K562 (cell line): Measurements from ENCODE around the gene KLRB1. TPM values are rescaled to one million over a fixed set of nuclear protein-coding genes. Genes with fewer than 3 reads are reported as not detected.

ENCODE experiments used
- ATAC-seq: fragments of 200-7000 bp; cut with Tn5 transposase; 3 replicates; pipeline ENCODE4 v1.9.1; 2020; ENCODE audit warnings: moderate library complexity
- BruUV-seq: library from RNA; stranded (reverse); fragments of 400-500 nt; replicated peaks from 2 replicates; lab custom pipeline; 2021; lab: Mats Ljungman, UMichigan
- CTCF ChIA-PET: fragments of 300-600 bp; formaldehyde crosslinking; extraction: SDS; loops from one replicate; lab custom pipeline; 2021; ENCODE audit warnings: low intra/inter-chr PET ratio; lab: Yijun Ruan, JAX
- POLR2A ChIA-PET: fragments of 300-600, 350-650 bp; sonication (Branson Sonifier 250); formaldehyde crosslinking; extraction: SDS; loops from one replicate; lab custom pipeline; 2021; ENCODE audit warnings: antibody characterized with exemption, inconsistent platforms; lab: Yijun Ruan, JAX
- DNase-seq, 4 experiments: peaks; one replicate each; pipeline versions ENCODE4 v3.0.0 to v3.0.0-alpha.2; 2011 to 2018; ENCODE audit warnings: low spot score in 3 of 4, mixed read lengths in 3 of 4; ENCODE audit errors: extremely low read depth in 1 of 4
- FAIRE-seq: peaks from 2 replicates; lab custom pipeline; 2011; peaks lifted over from hg19 to GRCh38; lab: Jason Lieb, UNC
- H2AFZ ChIP-seq: 2 replicates; pipeline ENCODE4 v1.6.0; 2011; ENCODE audit warnings: low read depth, low read length, control low read depth, inconsistent platforms
- H3K27ac ChIP-seq: fragments of 200-600 bp; 3 replicates; pipeline ENCODE4 v1.8.0; 2011; ENCODE audit warnings: low read depth, mild to moderate bottlenecking, control low read depth, inconsistent platforms, low read length, moderate library complexity, mixed read lengths; ENCODE audit errors: extremely low read depth
- H3K27me3 ChIP-seq, 2 experiments: fragments of 300-600 bp in 1 of 2; 2 replicates in 1 of 2; 3 replicates in 1 of 2; pipeline versions ENCODE4 v1.6.0 to v1.8.0; 2011; ENCODE audit warnings: inconsistent platforms in 2 of 2, low read length in 2 of 2, mild to moderate bottlenecking in 1 of 2, mixed read lengths in 1 of 2, moderate library complexity in 1 of 2; ENCODE audit not compliant: control insufficient read depth in 2 of 2, insufficient read depth in 2 of 2
- H3K36me3 ChIP-seq: fragments of 300-600 bp; 3 replicates; pipeline ENCODE4 v1.8.0; 2011; ENCODE audit warnings: mild to moderate bottlenecking, low read length, inconsistent platforms; ENCODE audit not compliant: control insufficient read depth, insufficient read depth
- H3K4me1 ChIP-seq, 2 experiments: fragments of 200-600 bp in 1 of 2; replicated peaks in 1 of 2; 2 replicates in 1 of 2; 3 replicates in 1 of 2; pipeline versions ENCODE4 v1.5.1 to v1.8.0; 2011; ENCODE audit warnings: inconsistent platforms in 2 of 2, low read length in 2 of 2, mild to moderate bottlenecking in 1 of 2, mixed read lengths in 1 of 2, moderate library complexity in 1 of 2; ENCODE audit not compliant: control insufficient read depth in 2 of 2, insufficient read depth in 2 of 2
- H3K4me2 ChIP-seq: 2 replicates; pipeline ENCODE4 v1.6.1; 2011; ENCODE audit warnings: low read length, control low read depth, inconsistent platforms, mixed read lengths; ENCODE audit not compliant: insufficient read depth
- H3K4me3 ChIP-seq: fragments of 200-600 bp; sonication (generic), shearing (Covaris generic); 2 replicates; pipeline ENCODE4 v1.5.1; 2016; ENCODE audit warnings: control low read depth, inconsistent platforms
- H3K79me2 ChIP-seq: fragments of 200-600 bp; 3 replicates; pipeline ENCODE4 v1.8.0; 2011; ENCODE audit warnings: low read length, inconsistent platforms; ENCODE audit not compliant: control insufficient read depth, insufficient read depth
- H3K9ac ChIP-seq, 2 experiments: 2 replicates each; pipeline versions ENCODE4 v1.6.0 to v1.6.1; 2011; ENCODE audit warnings: low read depth in 2 of 2, low read length in 2 of 2, control low read depth in 1 of 2, inconsistent platforms in 1 of 2, mild to moderate bottlenecking in 1 of 2, mixed read lengths in 1 of 2; ENCODE audit not compliant: insufficient read depth in 1 of 2
- H3K9me1 ChIP-seq: one replicate; pipeline ENCODE4 v1.6.0; 2011; ENCODE audit warnings: inconsistent platforms, mild to moderate bottlenecking, low read length, moderate library complexity; ENCODE audit not compliant: control insufficient read depth, insufficient read depth
- H3K9me3 ChIP-seq: replicated peaks from 2 replicates; pipeline ENCODE4 v1.5.1; 2011; ENCODE audit warnings: low read depth, low read length, inconsistent platforms; ENCODE audit not compliant: control insufficient read depth, insufficient read depth
- H4K20me1 ChIP-seq: replicated peaks from 2 replicates; pipeline ENCODE4 v1.6.1; 2011; ENCODE audit warnings: low read length, inconsistent platforms, mixed read lengths; ENCODE audit not compliant: control insufficient read depth, insufficient read depth
- DIDO1 ChIP-seq: fragments of 450-650 bp; IDR thresholded peaks from 2 replicates; pipeline ENCODE4 v1.6.1; 2016; ENCODE audit warnings: low read depth, missing biosample characterization, missing genetic modification characterization
- ETV5 ChIP-seq: sonication (generic); formaldehyde crosslinking; IDR thresholded peaks from 2 replicates; pipeline ENCODE4 v1.4.0; 2020; ENCODE audit warnings: low read depth, mild to moderate bottlenecking, missing genetic modification reagents
- IFI16 ChIP-seq: fragments of 250-450 bp; sonication (Bioruptor Pico); IDR thresholded peaks from 2 replicates; pipeline ENCODE4 v2.1.2; 2022; ENCODE audit warnings: mild to moderate bottlenecking, inconsistent platforms
- NELFE ChIP-seq: IDR thresholded peaks from 2 replicates; pipeline ENCODE4 v1.6.1; 2011; ENCODE audit warnings: mild to moderate bottlenecking; ENCODE audit not compliant: insufficient read depth, insufficient read length
- NFE2 ChIP-seq: IDR thresholded peaks from 2 replicates; pipeline ENCODE4 v1.6.1; 2014; ENCODE audit warnings: antibody characterized with exemption, low read depth
- RBM34 ChIP-seq: fragments of 200-400 bp; formaldehyde crosslinking; IDR thresholded peaks from 2 replicates; pipeline ENCODE4 v1.6.1; 2018; ENCODE audit warnings: low read length, borderline replicate concordance; ENCODE audit not compliant: insufficient read depth
- STAT5A ChIP-seq: IDR thresholded peaks from 2 replicates; pipeline ENCODE4 v1.6.1; 2012; ENCODE audit warnings: low read length, inconsistent platforms, borderline replicate concordance
- TAF9B ChIP-seq: fragments of 450-650 bp; IDR thresholded peaks from 2 replicates; pipeline ENCODE4 v1.6.1; 2018; ENCODE audit warnings: mild to moderate bottlenecking; ENCODE audit not compliant: partially characterized antibody
- XRCC5 ChIP-seq: fragments of 200-400 bp; formaldehyde crosslinking; IDR thresholded peaks from 2 replicates; pipeline ENCODE4 v1.6.1; 2017; ENCODE audit warnings: low read depth, mild to moderate bottlenecking, low read length
- ZNF586 ChIP-seq: fragments of 450-650 bp; formaldehyde crosslinking; conservative IDR thresholded peaks from 2 replicates; pipeline ENCODE4 v1.4.0; 2020; ENCODE audit warnings: mild to moderate bottlenecking, moderate library complexity
- WGBS: fragments of 100-300 bp; shearing (Covaris generic); methylation state at CpG from one replicate; pipeline ENCODE4 v1.1.6; 2016; ENCODE audit warnings: low coverage, mixed read lengths; ENCODE audit not compliant: insufficient coverage; ENCODE audit errors: missing lambda C conversion rate; 5-methylcytosine and 5-hydroxymethylcytosine counted together
- in situ Hi-C: fragments of 300-500 bp; cut with MboI; formaldehyde crosslinking; loops from 4 replicates; pipeline ENCODE4 v1.15.0; 2018; ENCODE audit warnings: inconsistent platforms, mixed read lengths
- intact Hi-C: fragments of 100-400 bp; cut with micrococcal nuclease; formaldehyde crosslinking; loops from 2 replicates; pipeline ENCODE4 v1.14.2; 2022
- polyA plus RNA-seq, 8 experiments: library from polyadenylated mRNA; depleted of rRNA in 4 of 8; stranded (reverse) in 5 of 8; unstranded in 3 of 8; fragments of >200 nt; fragmentation: Nextera tagmentation in 2 of 8; fragmentation: Illumina TruSeq in 1 of 8; extraction: Ambion mirVana in 2 of 8; extraction: Trizol in 1 of 8; gene quantifications; 2 replicates each; pipeline versions ENCODE4 v1.2.1 to v1.2.3, GENCODE V29; 2011 to 2014; ENCODE audit warnings: inconsistent platforms in 1 of 8, missing spikeins in 1 of 8
- total RNA-seq, 7 experiments: library from RNA; depleted of rRNA in 6 of 7; stranded (reverse); fragments of >200 nt in 6 of 7; fragmentation: Illumina TruSeq in 2 of 7; extraction: Trizol in 2 of 7; gene quantifications; 2 replicates each; pipeline versions ENCODE4 v1.2.1 to v1.2.3, GENCODE V29; 2011 to 2021; ENCODE audit warnings: low replicate concordance in 1 of 7
- TF ChIP-seq, protein P1 (sequence below): sonication (generic); formaldehyde crosslinking; IDR thresholded peaks from 2 replicates; pipeline ENCODE4 v1.8.1; 2023; ENCODE audit warnings: mild to moderate bottlenecking, missing genetic modification reagents
- TF ChIP-seq, protein P2 (sequence below): fragments of 450-650 bp; formaldehyde crosslinking; conservative IDR thresholded peaks from 2 replicates; pipeline ENCODE4 v1.4.0; 2022; ENCODE audit warnings: mild to moderate bottlenecking, missing genetic modification characterization
- TF ChIP-seq, protein P3 (sequence below): fragments of 450-650 bp; formaldehyde crosslinking; IDR thresholded peaks from 2 replicates; pipeline ENCODE4 v1.4.0; 2020; ENCODE audit warnings: mild to moderate bottlenecking, moderate library complexity
- TF ChIP-seq, protein P4 (sequence below): fragments of 450-650 bp; formaldehyde crosslinking; IDR thresholded peaks from 2 replicates; pipeline ENCODE4 v1.4.0; 2022; ENCODE audit warnings: mild to moderate bottlenecking, moderate library complexity
- TF ChIP-seq, protein P5 (sequence below): fragments of 450-650 bp; IDR thresholded peaks from 2 replicates; pipeline ENCODE4 v1.6.1; 2017; ENCODE audit warnings: mild to moderate bottlenecking, moderate library complexity

Gene KLRB1
- total and polyA plus RNA-seq, 9 of the 15 experiments (the other 6 are each of a cell fraction or from before 2014, with no cell fraction given): not detected

DNA sequence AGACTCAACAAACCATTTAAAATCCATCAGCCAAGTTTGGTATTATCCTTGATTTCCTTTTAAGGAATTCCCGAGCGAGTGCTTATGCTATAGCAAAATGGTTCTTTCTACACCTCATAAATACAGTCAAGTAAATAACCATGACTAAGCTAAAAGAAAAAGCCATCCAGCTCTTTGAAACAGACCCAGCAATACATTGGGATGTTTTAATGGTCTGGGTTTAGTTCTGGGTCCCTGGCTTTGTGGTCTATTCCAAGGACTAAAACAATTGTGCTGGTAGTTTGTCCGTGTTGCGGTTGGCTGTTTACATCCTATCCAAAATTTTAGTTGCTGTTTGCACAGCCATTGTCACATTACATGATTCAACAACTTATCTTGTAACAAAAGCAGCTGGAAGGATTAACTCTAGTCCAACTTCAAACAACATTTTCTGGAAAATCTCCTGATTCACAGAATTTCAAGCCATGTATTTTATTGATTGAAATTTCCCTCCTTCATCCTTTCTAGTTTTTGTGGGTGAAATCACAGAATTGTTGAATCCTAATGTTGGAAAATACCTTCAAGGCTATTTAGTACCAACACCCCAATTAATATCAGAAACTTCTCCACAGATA, 19.6 kb downstream of the KLRB1 start:
- FAIRE-seq (peak; percentile 59), ATAC-seq (no peak), DNase-seq (no peak)
- in situ Hi-C loops (loop anchor here (10.0 kb wide), 1 partner anchor 203 kb away; no protein-coding TSS in a partner anchor), intact Hi-C loops (loop anchor here (10.0 kb wide), 1 partner anchor 253 kb away; no protein-coding TSS in a partner anchor)
- ChIA-PET POLR2A (interaction anchor here (0.6 kb wide), 1 partner anchor 776 kb away, joined by 4 read pairs; no protein-coding TSS in a partner anchor), CTCF (no interaction called here)
- Histone ChIP-seq H3K9me1 (no peaks in the 10 kb centered on the region), H2AFZ (no peak overlapping the region), H3K27me3 (no peaks in the 10 kb centered on the region), H3K79me2 (no peaks in the 10 kb centered on the region), H4K20me1 (no peaks in the 10 kb centered on the region), H3K4me3 (no peak overlapping the region), H3K9ac (no peak overlapping the region), H3K4me2 (no peak overlapping the region; the same call in 1 of the 2 replicates), H3K27ac (peak overlapping the region; percentile 40; the same call in 1 of the 3 replicates), H3K36me3 (no peaks in the 10 kb centered on the region), H3K4me1 (peaks cover 0 to 13% of the 10 kb centered on the region in 2 experiments; a peak in 3 of 5 replicates), H3K9me3 (no peaks in the 10 kb centered on the region)
- no TSS peak for BruUV-seq
- 27% methylated on average over 4 of the region's 4 CpGs for WGBS
- TF ChIP-seq RBM34: no peak
- TF ChIP-seq, protein P1, sequence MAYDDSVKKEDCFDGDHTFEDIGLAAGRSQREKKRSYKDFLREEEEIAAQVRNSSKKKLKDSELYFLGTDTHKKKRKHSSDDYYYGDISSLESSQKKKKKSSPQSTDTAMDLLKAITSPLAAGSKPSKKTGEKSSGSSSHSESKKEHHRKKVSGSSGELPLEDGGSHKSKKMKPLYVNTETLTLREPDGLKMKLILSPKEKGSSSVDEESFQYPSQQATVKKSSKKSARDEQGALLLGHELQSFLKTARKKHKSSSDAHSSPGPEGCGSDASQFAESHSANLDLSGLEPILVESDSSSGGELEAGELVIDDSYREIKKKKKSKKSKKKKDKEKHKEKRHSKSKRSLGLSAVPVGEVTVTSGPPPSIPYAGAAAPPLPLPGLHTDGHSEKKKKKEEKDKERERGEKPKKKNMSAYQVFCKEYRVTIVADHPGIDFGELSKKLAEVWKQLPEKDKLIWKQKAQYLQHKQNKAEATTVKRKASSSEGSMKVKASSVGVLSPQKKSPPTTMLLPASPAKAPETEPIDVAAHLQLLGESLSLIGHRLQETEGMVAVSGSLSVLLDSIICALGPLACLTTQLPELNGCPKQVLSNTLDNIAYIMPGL (CRISPR knock-in tag): no peak
- TF ChIP-seq IFI16 (CRISPR knock-in tag): no peak
- TF ChIP-seq ZNF586: no peak
- TF ChIP-seq, protein P2, sequence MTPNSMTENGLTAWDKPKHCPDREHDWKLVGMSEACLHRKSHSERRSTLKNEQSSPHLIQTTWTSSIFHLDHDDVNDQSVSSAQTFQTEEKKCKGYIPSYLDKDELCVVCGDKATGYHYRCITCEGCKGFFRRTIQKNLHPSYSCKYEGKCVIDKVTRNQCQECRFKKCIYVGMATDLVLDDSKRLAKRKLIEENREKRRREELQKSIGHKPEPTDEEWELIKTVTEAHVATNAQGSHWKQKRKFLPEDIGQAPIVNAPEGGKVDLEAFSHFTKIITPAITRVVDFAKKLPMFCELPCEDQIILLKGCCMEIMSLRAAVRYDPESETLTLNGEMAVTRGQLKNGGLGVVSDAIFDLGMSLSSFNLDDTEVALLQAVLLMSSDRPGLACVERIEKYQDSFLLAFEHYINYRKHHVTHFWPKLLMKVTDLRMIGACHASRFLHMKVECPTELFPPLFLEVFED (CRISPR knock-in tag): no peak
- TF ChIP-seq, protein P3, sequence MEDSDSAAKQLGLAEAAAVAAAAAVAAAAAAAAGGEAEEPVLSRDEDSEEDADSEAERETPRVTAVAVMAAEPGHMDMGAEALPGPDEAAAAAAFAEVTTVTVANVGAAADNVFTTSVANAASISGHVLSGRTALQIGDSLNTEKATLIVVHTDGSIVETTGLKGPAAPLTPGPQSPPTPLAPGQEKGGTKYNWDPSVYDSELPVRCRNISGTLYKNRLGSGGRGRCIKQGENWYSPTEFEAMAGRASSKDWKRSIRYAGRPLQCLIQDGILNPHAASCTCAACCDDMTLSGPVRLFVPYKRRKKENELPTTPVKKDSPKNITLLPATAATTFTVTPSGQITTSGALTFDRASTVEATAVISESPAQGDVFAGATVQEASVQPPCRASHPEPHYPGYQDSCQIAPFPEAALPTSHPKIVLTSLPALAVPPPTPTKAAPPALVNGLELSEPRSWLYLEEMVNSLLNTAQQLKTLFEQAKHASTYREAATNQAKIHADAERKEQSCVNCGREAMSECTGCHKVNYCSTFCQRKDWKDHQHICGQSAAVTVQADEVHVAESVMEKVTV (CRISPR knock-in tag): no peak
- peak; percentile 47; the same call in 1 of the 2 replicates for TF ChIP-seq STAT5A
- no peak for TF ChIP-seq XRCC5
- TF ChIP-seq, protein P4, sequence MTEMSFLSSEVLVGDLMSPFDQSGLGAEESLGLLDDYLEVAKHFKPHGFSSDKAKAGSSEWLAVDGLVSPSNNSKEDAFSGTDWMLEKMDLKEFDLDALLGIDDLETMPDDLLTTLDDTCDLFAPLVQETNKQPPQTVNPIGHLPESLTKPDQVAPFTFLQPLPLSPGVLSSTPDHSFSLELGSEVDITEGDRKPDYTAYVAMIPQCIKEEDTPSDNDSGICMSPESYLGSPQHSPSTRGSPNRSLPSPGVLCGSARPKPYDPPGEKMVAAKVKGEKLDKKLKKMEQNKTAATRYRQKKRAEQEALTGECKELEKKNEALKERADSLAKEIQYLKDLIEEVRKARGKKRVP (CRISPR knock-in tag): no peak
- TF ChIP-seq NELFE: no peak
- TF ChIP-seq ETV5 (CRISPR knock-in tag): no peak
- TF ChIP-seq, protein P5, sequence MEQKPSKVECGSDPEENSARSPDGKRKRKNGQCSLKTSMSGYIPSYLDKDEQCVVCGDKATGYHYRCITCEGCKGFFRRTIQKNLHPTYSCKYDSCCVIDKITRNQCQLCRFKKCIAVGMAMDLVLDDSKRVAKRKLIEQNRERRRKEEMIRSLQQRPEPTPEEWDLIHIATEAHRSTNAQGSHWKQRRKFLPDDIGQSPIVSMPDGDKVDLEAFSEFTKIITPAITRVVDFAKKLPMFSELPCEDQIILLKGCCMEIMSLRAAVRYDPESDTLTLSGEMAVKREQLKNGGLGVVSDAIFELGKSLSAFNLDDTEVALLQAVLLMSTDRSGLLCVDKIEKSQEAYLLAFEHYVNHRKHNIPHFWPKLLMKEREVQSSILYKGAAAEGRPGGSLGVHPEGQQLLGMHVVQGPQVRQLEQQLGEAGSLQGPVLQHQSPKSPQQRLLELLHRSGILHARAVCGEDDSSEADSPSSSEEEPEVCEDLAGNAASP: no peak
- no peak for TF ChIP-seq DIDO1 (tag)
- TF ChIP-seq NFE2: peak; percentile 52; the same call in 1 of the 2 replicates
- no peak for TF ChIP-seq TAF9B
